ENCODE results near the gene EGR1. TPM values are rescaled to one million over a fixed set of nuclear protein-coding genes. Genes with fewer than 3 reads are reported as not detected.

Gene EGR1
- total RNA-seq, 3 donors from 2014 or later = 16.8 to 90.0 (median 23.5) TPM

DNA sequence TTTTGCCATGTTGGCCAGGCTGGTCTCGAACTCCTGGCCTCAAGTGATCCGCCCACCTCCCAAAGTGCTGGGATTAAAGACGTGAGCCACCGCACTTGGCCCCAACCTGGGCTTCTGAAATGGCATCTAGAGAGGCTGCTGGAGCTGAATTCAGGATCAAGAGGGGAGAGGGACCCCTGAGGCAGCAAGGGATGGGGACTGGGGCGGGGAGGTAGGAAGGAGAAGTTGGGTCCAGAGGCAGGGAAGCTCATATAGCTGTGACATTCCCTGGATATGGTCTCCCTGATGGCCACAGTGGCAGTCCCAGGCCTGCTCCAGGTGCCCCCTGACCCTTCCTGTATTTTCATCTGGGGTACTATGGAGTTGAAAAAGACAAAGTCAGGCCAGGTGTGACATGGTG lies 14.3 kb upstream of the EGR1 start:
- TF ChIP-seq, protein P1, sequence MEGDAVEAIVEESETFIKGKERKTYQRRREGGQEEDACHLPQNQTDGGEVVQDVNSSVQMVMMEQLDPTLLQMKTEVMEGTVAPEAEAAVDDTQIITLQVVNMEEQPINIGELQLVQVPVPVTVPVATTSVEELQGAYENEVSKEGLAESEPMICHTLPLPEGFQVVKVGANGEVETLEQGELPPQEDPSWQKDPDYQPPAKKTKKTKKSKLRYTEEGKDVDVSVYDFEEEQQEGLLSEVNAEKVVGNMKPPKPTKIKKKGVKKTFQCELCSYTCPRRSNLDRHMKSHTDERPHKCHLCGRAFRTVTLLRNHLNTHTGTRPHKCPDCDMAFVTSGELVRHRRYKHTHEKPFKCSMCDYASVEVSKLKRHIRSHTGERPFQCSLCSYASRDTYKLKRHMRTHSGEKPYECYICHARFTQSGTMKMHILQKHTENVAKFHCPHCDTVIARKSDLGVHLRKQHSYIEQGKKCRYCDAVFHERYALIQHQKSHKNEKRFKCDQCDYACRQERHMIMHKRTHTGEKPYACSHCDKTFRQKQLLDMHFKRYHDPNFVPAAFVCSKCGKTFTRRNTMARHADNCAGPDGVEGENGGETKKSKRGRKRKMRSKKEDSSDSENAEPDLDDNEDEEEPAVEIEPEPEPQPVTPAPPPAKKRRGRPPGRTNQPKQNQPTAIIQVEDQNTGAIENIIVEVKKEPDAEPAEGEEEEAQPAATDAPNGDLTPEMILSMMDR (IDR thresholded peaks at IDR 0.05) = no peak
- ATAC-seq = no peak
- intact Hi-C loops (cut with DNase I, micrococcal nuclease) = loop anchor here (5.0 to 10.0 kb wide), 2 partner anchors 51 to 54 kb away; no protein-coding TSS in a partner anchor
- no peak for DNase-seq
- no peak overlapping the region for H3K4me3 ChIP-seq
- H3K9me3 ChIP-seq = no peaks in the 10 kb centered on the region
- H3K36me3 ChIP-seq (ENCODE audit: low read depth) = no peaks in the 10 kb centered on the region
- H3K4me1 ChIP-seq (ENCODE audit: low read depth) = no peaks in the 10 kb centered on the region

DNA sequence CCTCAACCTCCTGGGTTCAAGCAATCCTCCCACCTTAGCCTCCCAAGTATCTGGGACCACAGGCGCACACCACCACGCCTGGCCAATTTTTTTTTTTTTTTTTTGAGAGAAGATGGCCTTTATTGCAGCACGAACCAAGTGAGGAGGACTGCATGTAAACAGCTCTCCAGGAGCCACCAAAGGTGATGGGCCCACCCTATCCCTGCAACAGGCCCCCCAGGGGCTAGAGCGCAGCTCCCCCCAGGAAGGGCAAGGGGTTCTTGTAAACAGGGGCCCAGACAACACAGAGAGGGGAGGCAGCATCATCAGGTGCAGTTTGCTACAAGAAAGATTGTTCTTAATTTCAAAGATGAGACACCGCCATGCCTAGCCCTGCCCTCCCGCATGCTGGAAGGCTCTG lies 12.6 kb upstream of the EGR1 start:
- no peaks in the 10 kb centered on the region for H3K4me1 ChIP-seq (ENCODE audit: low read depth)
- intact Hi-C loops (cut with DNase I, micrococcal nuclease) = loop anchor here (5.0 to 10.0 kb wide), 2 partner anchors 50 to 52 kb away; no protein-coding TSS in a partner anchor
- TF ChIP-seq, protein P1 (IDR thresholded peaks at IDR 0.05) = no peak
- DNase-seq = no peak
- ATAC-seq = no peak
- no peak overlapping the region for H3K4me3 ChIP-seq
- no peaks in the 10 kb centered on the region for H3K9me3 ChIP-seq
- no peaks in the 10 kb centered on the region for H3K36me3 ChIP-seq (ENCODE audit: low read depth)

DNA sequence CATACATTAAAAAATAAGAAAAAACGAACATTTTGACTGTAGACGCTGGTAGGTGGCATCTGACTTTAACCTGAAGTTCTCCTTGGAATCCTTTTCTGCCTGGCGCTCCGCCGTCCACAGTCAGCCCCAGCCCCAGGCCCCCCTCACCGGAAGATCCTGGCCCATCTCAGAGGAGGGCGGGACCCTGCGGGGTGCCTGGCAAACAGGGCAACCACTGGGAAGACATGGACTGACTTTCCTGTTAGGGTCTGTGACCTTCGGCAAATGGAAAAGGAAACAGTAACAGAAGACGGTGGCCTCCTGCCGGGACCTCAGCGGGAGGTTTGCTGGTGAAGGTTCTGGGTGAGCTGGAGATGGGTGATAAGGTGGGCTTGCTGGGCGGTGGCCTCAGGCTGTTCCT lies 11.7 kb upstream of the EGR1 start:
- intact Hi-C loops (cut with DNase I, micrococcal nuclease) = loop anchor here (5.0 to 10.0 kb wide), 2 partner anchors 49 to 51 kb away; no protein-coding TSS in a partner anchor
- TF ChIP-seq, protein P1 (IDR thresholded peaks at IDR 0.05) = no peak
- H3K4me3 ChIP-seq = no peak overlapping the region
- no peaks in the 10 kb centered on the region for H3K36me3 ChIP-seq (ENCODE audit: low read depth)
- no peak for ATAC-seq
- H3K9me3 ChIP-seq = no peaks in the 10 kb centered on the region
- H3K4me1 ChIP-seq (ENCODE audit: low read depth) = no peaks in the 10 kb centered on the region
- no peak for DNase-seq

DNA sequence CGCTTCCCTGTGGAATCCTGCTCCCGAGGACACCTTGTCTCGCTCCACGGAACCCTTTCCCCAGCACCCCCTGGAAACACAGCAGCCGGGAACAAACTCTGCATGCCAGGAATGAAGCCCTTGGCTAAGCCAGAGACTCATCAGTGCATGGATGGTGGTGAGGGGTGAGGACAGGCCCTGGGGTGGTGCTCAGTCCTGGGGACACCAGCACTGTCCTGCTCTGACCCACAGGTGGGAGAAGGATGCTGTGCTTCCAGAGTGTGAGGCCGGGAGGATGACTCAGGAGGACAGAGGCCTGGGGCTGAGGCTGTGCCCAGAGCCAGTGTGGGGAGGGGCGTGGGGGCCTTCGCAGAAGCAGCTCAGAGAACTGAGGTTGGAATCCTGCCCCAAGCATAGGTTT lies 11.2 kb upstream of the EGR1 start:
- Histone ChIP-seq H3K4me3 (no peak overlapping the region), H3K4me1 (ENCODE audit: low read depth) (no peaks in the 10 kb centered on the region), H3K36me3 (ENCODE audit: low read depth) (no peaks in the 10 kb centered on the region), H3K9me3 (no peaks in the 10 kb centered on the region)
- DNase-seq (no peak), ATAC-seq (no peak)
- intact Hi-C loops (cut with DNase I, micrococcal nuclease) = loop anchor here (5.0 to 10.0 kb wide), 2 partner anchors 48 to 51 kb away; no protein-coding TSS in a partner anchor
- TF ChIP-seq, protein P1 (IDR thresholded peaks at IDR 0.05) = no peak

DNA sequence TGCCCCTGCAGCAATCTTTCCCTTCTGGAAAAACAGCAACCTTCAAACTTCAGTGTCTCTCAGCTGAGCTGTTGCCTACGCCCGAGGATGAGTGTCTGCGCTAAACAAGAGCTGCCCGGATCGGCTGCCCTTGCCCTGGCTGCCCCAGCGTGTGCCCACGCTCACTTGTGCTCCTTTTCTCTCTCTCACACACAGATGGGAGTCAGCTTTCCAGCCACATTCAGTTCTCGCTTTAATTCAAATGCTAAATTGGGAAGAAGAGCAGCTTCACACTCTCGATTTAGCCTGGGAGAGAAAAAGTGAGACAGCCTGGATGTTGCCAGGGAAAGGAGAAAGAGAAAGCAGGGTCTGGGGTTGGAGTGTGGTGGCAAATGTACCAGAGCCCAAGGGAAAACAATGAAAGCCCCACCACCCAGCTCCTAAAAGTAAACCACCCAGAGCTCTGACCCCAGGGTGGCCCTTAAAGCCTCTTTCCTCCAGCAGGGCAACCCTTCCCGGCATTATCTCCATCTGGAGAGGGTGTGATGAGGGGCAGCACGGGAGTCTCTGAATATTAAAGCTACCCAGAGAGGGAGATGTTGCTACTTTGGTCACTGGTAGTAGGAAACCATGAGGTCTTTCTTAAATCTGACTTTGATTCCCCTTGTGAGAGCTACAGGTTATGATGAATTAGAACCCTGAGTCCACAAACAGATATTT lies 9.9 kb upstream of the EGR1 start:
- no peak overlapping the region for H3K4me3 ChIP-seq
- intact Hi-C loops (cut with DNase I, micrococcal nuclease) = loop anchor here in 1 of 2 donors (10.0 kb wide), 1 partner anchor 49 kb away; no protein-coding TSS in a partner anchor
- H3K36me3 ChIP-seq (ENCODE audit: low read depth) = no peaks in the 10 kb centered on the region
- TF ChIP-seq, protein P1 (IDR thresholded peaks at IDR 0.05) = no peak
- H3K4me1 ChIP-seq (ENCODE audit: low read depth) = no peaks in the 10 kb centered on the region
- ATAC-seq = no peak
- DNase-seq = no peak
- H3K9me3 ChIP-seq = no peaks in the 10 kb centered on the region

All from mucosa of descending colon (tissue), 3 donors.